ENCODE measurements around the gene ME3.
"Not testable (repeated sequence)": the region's sequence is repeated elsewhere in the genome, so short reads cannot be mapped to it uniquely, and the experiment has no call there.

ME3 gene

DNA sequence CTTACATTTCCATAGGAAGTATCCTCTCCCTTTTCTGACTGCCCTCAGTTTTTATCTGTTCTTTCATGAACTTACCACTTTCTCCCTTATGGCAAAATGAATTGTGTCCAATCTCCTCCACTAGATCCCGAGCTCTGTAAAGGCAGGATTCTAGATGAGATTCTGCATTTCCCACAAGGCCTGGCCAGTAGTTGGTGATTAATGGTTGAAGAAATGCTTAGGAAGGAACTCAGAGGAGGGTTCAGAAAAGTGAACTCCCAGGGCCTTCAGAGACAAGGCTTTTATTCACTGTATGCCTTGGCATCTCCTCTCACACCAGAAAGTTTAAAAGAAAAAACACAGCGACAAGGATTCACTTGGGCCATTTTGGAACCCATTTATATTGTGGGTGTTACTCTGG lies 231.6 kb downstream of the ME3 start:
- in situ Hi-C loops (cut with HindIII; ENCODE audit: low sequenced_read_pairs) = no loop called here
- no peak for DNase-seq (ENCODE audit: low read depth)
- no peak overlapping the region for H3K4me3 ChIP-seq (ENCODE audit: low read depth, low read length)
- TF ChIP-seq, protein P1, sequence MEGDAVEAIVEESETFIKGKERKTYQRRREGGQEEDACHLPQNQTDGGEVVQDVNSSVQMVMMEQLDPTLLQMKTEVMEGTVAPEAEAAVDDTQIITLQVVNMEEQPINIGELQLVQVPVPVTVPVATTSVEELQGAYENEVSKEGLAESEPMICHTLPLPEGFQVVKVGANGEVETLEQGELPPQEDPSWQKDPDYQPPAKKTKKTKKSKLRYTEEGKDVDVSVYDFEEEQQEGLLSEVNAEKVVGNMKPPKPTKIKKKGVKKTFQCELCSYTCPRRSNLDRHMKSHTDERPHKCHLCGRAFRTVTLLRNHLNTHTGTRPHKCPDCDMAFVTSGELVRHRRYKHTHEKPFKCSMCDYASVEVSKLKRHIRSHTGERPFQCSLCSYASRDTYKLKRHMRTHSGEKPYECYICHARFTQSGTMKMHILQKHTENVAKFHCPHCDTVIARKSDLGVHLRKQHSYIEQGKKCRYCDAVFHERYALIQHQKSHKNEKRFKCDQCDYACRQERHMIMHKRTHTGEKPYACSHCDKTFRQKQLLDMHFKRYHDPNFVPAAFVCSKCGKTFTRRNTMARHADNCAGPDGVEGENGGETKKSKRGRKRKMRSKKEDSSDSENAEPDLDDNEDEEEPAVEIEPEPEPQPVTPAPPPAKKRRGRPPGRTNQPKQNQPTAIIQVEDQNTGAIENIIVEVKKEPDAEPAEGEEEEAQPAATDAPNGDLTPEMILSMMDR (IDR thresholded peaks at IDR 0.05; ENCODE audit: low read depth, low read length, missing control alignments) = no peak

DNA sequence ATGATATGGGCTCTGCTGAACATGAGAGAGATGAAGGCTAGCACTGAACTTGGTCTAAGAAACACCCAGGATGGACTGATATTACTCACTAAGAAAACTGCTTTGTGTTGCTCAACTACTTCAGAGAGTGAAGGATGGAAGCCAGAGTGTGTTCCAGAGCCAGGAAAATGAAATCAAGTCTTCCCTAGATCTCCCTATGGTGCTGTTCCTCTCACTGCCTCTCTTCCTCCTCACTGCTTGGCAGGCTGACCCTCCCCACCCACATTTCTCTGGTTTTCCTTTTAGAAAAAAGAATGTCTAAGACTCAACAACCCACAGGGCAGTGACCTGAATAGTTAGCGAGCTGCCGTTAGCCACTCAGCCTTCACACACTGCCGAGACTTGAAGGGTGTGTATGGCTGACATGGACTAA lies 232.1 kb downstream of the ME3 start:
- DNase-seq (ENCODE audit: low read depth) = peak; percentile 11
- H3K4me3 ChIP-seq (ENCODE audit: low read depth, low read length) = no peak overlapping the region
- in situ Hi-C loops (cut with HindIII; ENCODE audit: low sequenced_read_pairs) = no loop called here
- TF ChIP-seq, protein P1 (IDR thresholded peaks at IDR 0.05; ENCODE audit: low read depth, low read length, missing control alignments) = no peak

DNA sequence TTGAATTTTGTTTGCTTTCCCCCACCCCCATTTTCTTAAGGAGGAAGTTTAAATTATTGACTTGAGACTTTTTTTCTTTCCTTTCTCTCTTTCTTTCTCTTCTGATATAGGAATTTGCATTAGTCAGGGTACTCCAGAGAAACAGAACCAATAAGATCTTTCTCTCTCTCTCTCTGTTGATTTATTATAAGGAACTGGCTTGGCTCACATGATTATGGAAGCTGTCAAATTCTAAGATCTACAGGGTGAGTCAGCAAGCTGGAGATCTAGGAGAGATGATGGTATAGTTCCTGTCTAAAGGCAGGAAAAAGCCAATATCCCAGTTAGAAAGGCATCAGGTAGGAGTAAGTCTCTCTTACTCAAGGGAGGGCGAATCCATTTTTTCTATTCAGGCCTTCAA lies 233.7 kb downstream of the ME3 start:
- in situ Hi-C loops (cut with HindIII; ENCODE audit: low sequenced_read_pairs) = no loop called here
- TF ChIP-seq, protein P1 (IDR thresholded peaks at IDR 0.05; ENCODE audit: low read depth, low read length, missing control alignments) = no peak
- DNase-seq (ENCODE audit: low read depth) = no peak

DNA sequence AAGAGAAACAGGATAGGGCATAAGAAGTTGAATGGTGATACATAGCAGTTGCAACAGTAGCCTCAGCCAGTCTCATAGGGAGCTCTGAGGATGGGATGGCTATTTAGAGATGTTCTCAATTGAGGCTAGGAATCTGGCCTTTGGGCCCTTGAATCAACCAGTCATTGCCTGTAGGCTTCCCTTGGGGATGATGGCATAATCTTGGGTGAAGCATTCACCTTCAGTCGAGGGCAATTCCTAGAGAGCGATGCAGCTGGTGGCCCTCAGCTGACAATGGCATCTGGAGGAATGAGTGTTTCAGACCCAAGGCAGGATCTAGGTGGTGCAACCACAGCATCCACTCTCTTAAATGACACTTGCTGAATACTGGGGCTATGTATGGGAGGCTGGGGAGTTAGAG lies 236.7 kb downstream of the ME3 start:
- in situ Hi-C loops (cut with HindIII; ENCODE audit: low sequenced_read_pairs) = no loop called here
- TF ChIP-seq, protein P1 (IDR thresholded peaks at IDR 0.05; ENCODE audit: low read depth, low read length, missing control alignments) = no peak
- no peak for DNase-seq (ENCODE audit: low read depth)
- no peak overlapping the region for H3K4me3 ChIP-seq (ENCODE audit: low read depth, low read length)

More for the DNA sequence above, 233.7 kb downstream of the ME3 start:
- H3K4me3 ChIP-seq (ENCODE audit: low read depth, low read length) = no peak overlapping the region

DNA sequence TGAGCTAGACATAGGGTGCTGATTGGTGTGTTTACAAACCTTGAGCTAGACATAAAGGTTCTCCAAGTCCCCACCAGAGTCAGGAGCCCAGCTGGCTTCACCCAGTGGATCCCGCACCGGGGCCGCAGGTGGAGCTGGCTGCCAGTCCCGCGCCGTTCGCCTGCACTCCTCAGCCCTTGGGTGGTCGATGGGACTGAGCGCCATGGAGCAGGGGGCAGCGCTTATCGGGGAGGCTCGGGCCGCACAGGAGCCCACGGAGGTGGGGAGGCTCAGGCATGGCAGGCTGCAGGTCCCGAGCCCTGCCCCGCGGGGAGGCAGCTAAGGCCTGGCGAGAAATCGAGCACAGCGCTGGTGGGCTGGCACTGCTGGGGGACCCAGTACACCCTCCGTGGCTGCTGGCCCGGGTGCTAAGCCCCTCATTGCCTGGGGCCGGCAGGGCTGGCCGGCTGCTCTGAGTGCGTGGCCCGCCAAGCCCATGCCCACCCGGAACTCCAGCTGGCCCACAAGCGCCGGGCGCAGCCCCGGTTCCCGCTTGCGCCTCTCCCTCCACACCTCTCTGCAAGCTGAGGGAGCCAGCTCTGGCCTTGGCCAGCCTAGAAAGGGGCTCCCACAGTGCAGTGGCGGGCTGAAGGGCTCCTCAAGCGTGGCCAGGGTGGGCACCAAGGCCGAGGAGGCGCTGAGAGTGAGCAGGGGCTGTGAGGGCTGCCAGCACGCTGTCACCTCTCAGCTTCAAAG lies 238.9 kb downstream of the ME3 start:
- in situ Hi-C loops (cut with HindIII; ENCODE audit: low sequenced_read_pairs); DNase-seq (ENCODE audit: low read depth): not testable (repeated sequence)

DNA sequence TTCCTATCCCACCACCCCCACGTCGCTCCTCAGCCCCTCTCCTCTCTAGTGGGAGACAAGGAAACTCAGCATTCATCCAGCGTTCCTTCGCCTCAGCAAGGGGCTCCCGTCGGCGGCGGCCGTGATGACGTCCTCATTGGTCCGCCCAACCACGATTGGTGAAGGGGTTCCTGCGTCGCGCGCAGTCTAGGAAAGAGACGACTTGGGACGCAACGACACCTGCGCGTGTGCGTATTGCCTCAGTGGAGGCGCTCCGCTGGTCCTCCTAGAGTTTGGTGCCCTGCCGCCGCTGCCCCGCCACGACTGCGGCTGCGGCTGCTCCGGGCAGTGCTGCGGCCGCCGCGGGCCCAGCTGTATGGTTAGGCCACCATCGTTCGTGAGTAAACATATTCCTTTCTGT lies 241.2 kb downstream of the ME3 start:
- DNase-seq (ENCODE audit: low read depth) = no peak
- in situ Hi-C loops (cut with HindIII; ENCODE audit: low sequenced_read_pairs) = no loop called here
- TF ChIP-seq, protein P1 (IDR thresholded peaks at IDR 0.05; ENCODE audit: low read depth, low read length, missing control alignments) = no peak
- no peak overlapping the region for H3K4me3 ChIP-seq (ENCODE audit: low read depth, low read length)

More for the DNA sequence above, 238.9 kb downstream of the ME3 start:
- H3K4me3 ChIP-seq (ENCODE audit: low read depth, low read length) = not testable (repeated sequence)

DNA sequence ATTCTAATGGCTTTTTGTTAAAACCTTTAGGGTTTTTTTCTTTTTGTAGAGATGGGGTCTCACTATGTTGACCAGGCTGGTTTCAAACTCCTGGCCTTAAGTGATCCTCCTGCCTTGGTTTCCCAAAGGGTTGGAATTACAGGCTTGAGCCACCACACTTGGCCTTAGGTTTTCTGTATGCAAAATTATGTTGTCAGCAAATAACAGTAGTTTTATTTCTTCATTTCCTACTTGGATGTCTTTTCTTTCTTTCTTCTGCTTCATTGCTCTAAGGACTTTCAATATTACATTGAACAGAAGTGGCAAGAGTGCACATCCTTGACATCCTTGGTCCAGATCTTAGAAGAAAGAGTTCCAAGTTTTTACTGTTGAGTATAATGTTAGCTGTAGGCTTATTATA lies 245.0 kb downstream of the ME3 start:
- DNase-seq (ENCODE audit: low read depth) = no peak
- H3K4me3 ChIP-seq (ENCODE audit: low read depth, low read length) = no peak overlapping the region
- in situ Hi-C loops (cut with HindIII; ENCODE audit: low sequenced_read_pairs) = no loop called here
- TF ChIP-seq, protein P1 (IDR thresholded peaks at IDR 0.05; ENCODE audit: low read depth, low read length, missing control alignments) = no peak

DNA sequence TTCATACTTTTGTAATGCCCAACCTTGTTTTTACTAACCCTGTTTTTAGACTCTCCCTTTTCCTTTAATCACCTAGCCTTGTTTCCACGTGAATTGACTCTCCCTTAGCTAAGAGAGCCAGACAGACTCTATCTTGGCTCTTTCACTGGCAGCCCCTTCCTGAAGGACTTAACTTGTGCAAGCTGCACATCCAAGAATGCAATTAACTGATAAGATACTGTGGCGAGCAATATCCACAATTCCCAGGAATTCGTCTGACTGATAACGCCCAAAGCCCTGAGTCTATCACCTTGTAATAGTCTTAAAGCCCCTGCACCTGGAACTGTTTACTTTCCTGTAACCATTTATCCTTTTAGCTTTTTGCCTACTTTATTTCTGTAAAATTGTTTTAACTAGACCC lies 248.9 kb downstream of the ME3 start:
- DNase-seq (ENCODE audit: low read depth); in situ Hi-C loops (cut with HindIII; ENCODE audit: low sequenced_read_pairs); H3K4me3 ChIP-seq (ENCODE audit: low read depth, low read length): not testable (repeated sequence)

All from astrocyte of the cerebellum (primary cell).